CD4-positive, alpha-beta T cell (primary cell): ENCODE measurements around the gene TAF4B. TPM values are rescaled to one million over a fixed set of nuclear protein-coding genes. Genes with fewer than 3 reads are reported as not detected.

Experiments used
- ATAC-seq: fragments of 200-7000 bp; cut with Tn5 transposase; one replicate; pipeline ENCODE4 v1.10.0; 2022; ENCODE audit warnings: mild to moderate bottlenecking; ENCODE audit not compliant: poor library complexity
- CTCF ChIA-PET: fragments of 350-600 bp; sonication (Branson Sonifier 250); formaldehyde crosslinking; loops from one replicate; lab custom pipeline; 2021; ENCODE audit warnings: antibody characterized with exemption, inconsistent platforms; lab: Charles Lee
- POLR2A ChIA-PET: fragments of 350-600 bp; sonication (Branson Sonifier 250); formaldehyde crosslinking; loops from one replicate; lab custom pipeline; 2021; ENCODE audit warnings: antibody characterized with exemption, inconsistent platforms; lab: Charles Lee
- DNase-seq, 14 experiments: peaks; one replicate each; pipeline ENCODE4 v3.0.0-alpha.2; 2013 to 2020; ENCODE audit warnings: mixed read lengths in 2 of 14
- H3K27ac ChIP-seq, 2 donors: one replicate each; pipeline versions ENCODE4 v1.5.1 to v1.7.0; 2013; ENCODE audit warnings: low read length in 2 of 2, low read depth in 1 of 2, mild to moderate bottlenecking in 1 of 2
- H3K27me3 ChIP-seq, 2 experiments: 1 replicate in 1 of 2; 2 replicates in 1 of 2; pipeline versions ENCODE4 v1.6.1 to v1.7.0; 2013; ENCODE audit warnings: low read length in 2 of 2, control low read depth in 1 of 2, mild to moderate bottlenecking in 1 of 2, moderate library complexity in 1 of 2; ENCODE audit not compliant: insufficient read depth in 2 of 2, control insufficient read depth in 1 of 2
- H3K36me3 ChIP-seq: one replicate; pipeline ENCODE4 v1.6.1; 2013; ENCODE audit warnings: low read length, control low read depth; ENCODE audit not compliant: insufficient read depth
- H3K4me1 ChIP-seq: one replicate; pipeline ENCODE4 v1.6.1; 2013; ENCODE audit warnings: low read length, control low read depth; ENCODE audit not compliant: insufficient read depth
- H3K4me3 ChIP-seq: one replicate; pipeline ENCODE4 v1.5.1; 2013; ENCODE audit warnings: mild to moderate bottlenecking, low read length, moderate library complexity
- H3K9me3 ChIP-seq, 2 experiments: 1 replicate in 1 of 2; 2 replicates in 1 of 2; pipeline versions ENCODE4 v1.6.1 to v1.7.0; 2013; ENCODE audit warnings: low read length in 2 of 2, mild to moderate bottlenecking in 2 of 2, control low read depth in 1 of 2, moderate library complexity in 1 of 2; ENCODE audit not compliant: control insufficient read depth in 1 of 2, insufficient read depth in 1 of 2
- H3K27ac Mint-ChIP-seq: one replicate; pipeline ENCODE4 v1.8.0; 2020; ENCODE audit warnings: mixed read lengths
- H3K27me3 Mint-ChIP-seq: one replicate; pipeline ENCODE4 v1.8.0; 2021; ENCODE audit warnings: mixed read lengths
- H3K36me3 Mint-ChIP-seq: one replicate; pipeline ENCODE4 v1.8.0; 2021; ENCODE audit warnings: low read depth, mixed read lengths
- H3K4me1 Mint-ChIP-seq: one replicate; pipeline ENCODE4 v1.8.0; 2021; ENCODE audit warnings: low read depth, mixed read lengths
- H3K4me3 Mint-ChIP-seq: one replicate; pipeline ENCODE4 v1.8.0; 2020; ENCODE audit warnings: mild to moderate bottlenecking, mixed read lengths
- H3K9me3 Mint-ChIP-seq: one replicate; pipeline ENCODE4 v1.8.0; 2020; ENCODE audit warnings: mixed read lengths
- intact Hi-C, 2 experiments: fragments of 100-400 bp; cut with DNase I in 1 of 2; cut with micrococcal nuclease in 1 of 2; formaldehyde crosslinking; loops; one replicate each; pipeline versions ENCODE4 v1.15.1 to v1.9.0; 2023 to 2025; cut with DNase I, micrococcal nuclease
- total RNA-seq, 174 experiments: library from RNA in 2 of 174; stranded (reverse) in 2 of 174; gene quantifications; one replicate each; pipeline ENCODE4 v1.2.3 and lab custom pipeline; 2021 to 2026
- TF ChIP-seq, protein P1 (sequence below): fragments of 200-600 bp; IDR thresholded peaks from one replicate; pipeline ENCODE4 v1.8.0; 2022; ENCODE audit warnings: antibody characterized with exemption, mild to moderate bottlenecking

The TAF4B gene
- total RNA-seq, 2 experiments from 2014 or later, result 13.7 to 14.1 TPM

DNA sequence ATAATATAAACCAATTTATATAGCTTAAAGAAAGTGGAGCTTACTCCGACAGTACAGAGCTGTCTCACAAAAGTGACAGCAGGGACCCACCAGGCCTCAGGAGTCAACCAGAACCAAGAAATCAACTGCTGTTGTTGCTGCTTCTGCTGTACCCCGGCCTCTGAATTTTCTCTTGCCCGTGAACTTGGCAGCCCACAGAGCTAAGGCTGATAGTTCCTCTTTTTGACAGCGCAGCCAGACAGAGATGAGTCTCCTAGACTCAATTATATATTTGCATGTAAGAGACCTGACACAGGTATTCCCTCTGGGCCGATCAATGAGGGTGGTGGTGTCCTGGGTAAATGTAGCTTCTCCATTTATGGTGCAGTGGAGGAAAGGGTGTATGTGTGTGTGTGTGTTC is 212.7 kb downstream of the TAF4B start:
- intact Hi-C loops, result no loop called here
- TF ChIP-seq, protein P1, sequence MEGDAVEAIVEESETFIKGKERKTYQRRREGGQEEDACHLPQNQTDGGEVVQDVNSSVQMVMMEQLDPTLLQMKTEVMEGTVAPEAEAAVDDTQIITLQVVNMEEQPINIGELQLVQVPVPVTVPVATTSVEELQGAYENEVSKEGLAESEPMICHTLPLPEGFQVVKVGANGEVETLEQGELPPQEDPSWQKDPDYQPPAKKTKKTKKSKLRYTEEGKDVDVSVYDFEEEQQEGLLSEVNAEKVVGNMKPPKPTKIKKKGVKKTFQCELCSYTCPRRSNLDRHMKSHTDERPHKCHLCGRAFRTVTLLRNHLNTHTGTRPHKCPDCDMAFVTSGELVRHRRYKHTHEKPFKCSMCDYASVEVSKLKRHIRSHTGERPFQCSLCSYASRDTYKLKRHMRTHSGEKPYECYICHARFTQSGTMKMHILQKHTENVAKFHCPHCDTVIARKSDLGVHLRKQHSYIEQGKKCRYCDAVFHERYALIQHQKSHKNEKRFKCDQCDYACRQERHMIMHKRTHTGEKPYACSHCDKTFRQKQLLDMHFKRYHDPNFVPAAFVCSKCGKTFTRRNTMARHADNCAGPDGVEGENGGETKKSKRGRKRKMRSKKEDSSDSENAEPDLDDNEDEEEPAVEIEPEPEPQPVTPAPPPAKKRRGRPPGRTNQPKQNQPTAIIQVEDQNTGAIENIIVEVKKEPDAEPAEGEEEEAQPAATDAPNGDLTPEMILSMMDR, result no peak
- H3K9me3 ChIP-seq, result no peaks in the 10 kb centered on the region
- no peak overlapping the region for H3K27ac Mint-ChIP-seq
- H3K4me3 ChIP-seq, result no peak overlapping the region
- DNase-seq, result no peak
- POLR2A ChIA-PET, result no interaction called here
- H3K27me3 Mint-ChIP-seq, result peaks cover 13% of the 10 kb centered on the region
- H3K9me3 Mint-ChIP-seq, result no peaks in the 10 kb centered on the region
- H3K4me3 Mint-ChIP-seq, result no peak overlapping the region
- no peak for ATAC-seq
- no peaks in the 10 kb centered on the region for H3K27me3 ChIP-seq
- no peaks in the 10 kb centered on the region for H3K36me3 Mint-ChIP-seq
- H3K4me1 Mint-ChIP-seq, result no peaks in the 10 kb centered on the region
- no peaks in the 10 kb centered on the region for H3K36me3 ChIP-seq
- H3K4me1 ChIP-seq, result no peaks in the 10 kb centered on the region
- CTCF ChIA-PET, result no interaction called here
- H3K27ac ChIP-seq, result no peak overlapping the region

DNA sequence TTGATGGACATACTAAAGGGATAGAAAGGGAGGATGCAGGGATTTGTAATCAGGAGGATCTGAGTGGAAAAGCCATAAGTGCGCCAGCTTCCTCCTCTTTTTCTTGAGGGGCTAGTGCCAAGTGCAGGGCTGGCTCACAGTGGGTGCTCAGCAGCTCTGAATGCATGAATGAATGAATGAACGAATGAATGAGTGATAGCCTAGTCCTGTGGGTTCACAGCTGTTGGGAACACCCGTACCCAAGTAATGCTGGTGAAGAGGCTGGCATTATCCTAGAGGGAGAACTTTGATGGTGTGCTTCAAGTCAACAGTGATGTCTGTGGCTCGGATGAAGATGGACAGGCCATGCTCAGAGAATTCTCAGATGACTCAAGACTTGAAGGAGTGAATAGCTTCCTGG is 213.3 kb downstream of the TAF4B start:
- no peaks in the 10 kb centered on the region for H3K36me3 ChIP-seq
- no peaks in the 10 kb centered on the region for H3K9me3 ChIP-seq
- no peak overlapping the region for H3K27ac Mint-ChIP-seq
- TF ChIP-seq, protein P1, result no peak
- H3K27me3 Mint-ChIP-seq, result peaks cover 13% of the 10 kb centered on the region
- CTCF ChIA-PET, result no interaction called here
- DNase-seq, result no peak
- H3K27me3 ChIP-seq, result no peaks in the 10 kb centered on the region
- intact Hi-C loops, result no loop called here
- H3K36me3 Mint-ChIP-seq, result no peaks in the 10 kb centered on the region
- no peaks in the 10 kb centered on the region for H3K9me3 Mint-ChIP-seq
- H3K4me3 ChIP-seq, result no peak overlapping the region
- no peaks in the 10 kb centered on the region for H3K4me1 Mint-ChIP-seq
- no peak overlapping the region for H3K4me3 Mint-ChIP-seq
- H3K27ac ChIP-seq, result no peak overlapping the region
- no peaks in the 10 kb centered on the region for H3K4me1 ChIP-seq
- POLR2A ChIA-PET, result no interaction called here
- no peak for ATAC-seq

DNA sequence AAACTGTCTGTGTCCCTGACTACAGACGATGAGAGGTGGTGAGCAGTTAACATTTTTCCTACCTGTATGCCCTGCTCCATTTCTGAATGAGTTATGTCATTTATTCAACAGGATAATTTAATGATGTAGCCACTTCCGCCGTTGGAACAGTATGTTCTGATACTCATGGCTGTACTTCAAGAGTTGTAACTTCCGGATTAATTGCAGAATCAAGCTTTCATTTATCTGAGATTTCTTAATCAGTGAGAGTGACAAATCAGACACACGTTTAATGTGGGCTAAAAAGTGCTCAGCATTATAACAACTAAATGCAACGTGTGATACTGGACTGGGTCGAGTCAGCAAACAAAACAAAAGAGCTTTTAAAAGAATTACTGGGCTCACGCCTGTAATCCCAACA is 214.4 kb downstream of the TAF4B start:
- no peak overlapping the region for H3K27ac ChIP-seq
- peaks cover 20% of the 10 kb centered on the region for H3K27me3 Mint-ChIP-seq
- H3K4me1 Mint-ChIP-seq, result no peaks in the 10 kb centered on the region
- no peak overlapping the region for H3K4me3 ChIP-seq
- ATAC-seq, result no peak
- no peak for DNase-seq
- intact Hi-C loops, result no loop called here
- no peak overlapping the region for H3K4me3 Mint-ChIP-seq
- TF ChIP-seq, protein P1, result no peak
- H3K9me3 Mint-ChIP-seq, result no peaks in the 10 kb centered on the region
- ChIA-PET POLR2A (no interaction called here), CTCF (no interaction called here)
- no peaks in the 10 kb centered on the region for H3K36me3 ChIP-seq
- no peaks in the 10 kb centered on the region for H3K27me3 ChIP-seq
- H3K9me3 ChIP-seq, result no peaks in the 10 kb centered on the region
- H3K27ac Mint-ChIP-seq, result no peak overlapping the region
- no peaks in the 10 kb centered on the region for H3K36me3 Mint-ChIP-seq
- no peaks in the 10 kb centered on the region for H3K4me1 ChIP-seq

Other genes with a start within 250 kb of the TAF4B start
- 10 to 100 TPM; 40.4 to 41.7 TPM for gene SS18, start 135.8 kb upstream of the TAF4B start, total RNA-seq
- gene PSMA8, start 92.6 kb upstream of the TAF4B start, total RNA-seq, result under 1 TPM in 1 of 2 experiments, not detected in 1; 0.27 TPM